Loucy (cell line): ENCODE data around the gene TGM4.

ENCODE experiments used
- H2AFZ ChIP-seq: fragments of 200-600 bp; sonication (generic); 2 replicates; pipeline ENCODE4 v1.6.0; 2016; ENCODE audit warnings: antibody characterized with exemption, mild to moderate bottlenecking, low read length, moderate library complexity
- H3F3A ChIP-seq: fragments of 200-600 bp; 2 replicates; pipeline ENCODE4 v1.6.0; 2016; ENCODE audit warnings: antibody characterized with exemption, low read depth, mild to moderate bottlenecking
- H3K27me3 ChIP-seq: fragments of 200-600 bp; sonication (generic); 2 replicates; pipeline ENCODE4 v1.6.1; 2014; ENCODE audit warnings: low read length, mild to moderate bottlenecking; ENCODE audit not compliant: insufficient read depth, poor library complexity, severe bottlenecking
- H3K36me3 ChIP-seq: fragments of 200-600 bp; sonication (generic); 2 replicates; pipeline ENCODE4 v1.6.1; 2016; ENCODE audit warnings: low read length; ENCODE audit not compliant: insufficient read depth
- H3K4me1 ChIP-seq: fragments of 200-600 bp; sonication (generic); 2 replicates; pipeline ENCODE4 v1.5.1; 2014; ENCODE audit warnings: low read length, mild to moderate bottlenecking; ENCODE audit not compliant: insufficient read depth, poor library complexity, severe bottlenecking
- H3K4me2 ChIP-seq: fragments of 200-600 bp; sonication (generic); 2 replicates; pipeline ENCODE4 v1.6.0; 2014; ENCODE audit warnings: antibody characterized with exemption, low read length, low read depth, mild to moderate bottlenecking; ENCODE audit not compliant: poor library complexity, severe bottlenecking
- H3K4me3 ChIP-seq: fragments of 200-600 bp; sonication (generic); 2 replicates; pipeline ENCODE4 v1.5.1; 2014; ENCODE audit warnings: low read length, mild to moderate bottlenecking, mixed read lengths; ENCODE audit not compliant: poor library complexity, severe bottlenecking
- H3K79me2 ChIP-seq: fragments of 200-600 bp; sonication (generic); 2 replicates; pipeline ENCODE4 v1.6.1; 2014; ENCODE audit warnings: low read length; ENCODE audit not compliant: insufficient read depth
- H3K9ac ChIP-seq: fragments of 200-600 bp; sonication (generic); 2 replicates; pipeline ENCODE4 v1.6.0; 2014; ENCODE audit warnings: mild to moderate bottlenecking, low read depth, low read length, moderate library complexity; ENCODE audit not compliant: poor library complexity, severe bottlenecking
- H3K9me2 ChIP-seq: fragments of 200-600 bp; sonication (generic); replicated peaks from 2 replicates; pipeline ENCODE4 v1.6.1; 2016; ENCODE audit warnings: low read depth, low read length, mixed read lengths
- H3K9me3 ChIP-seq: fragments of 200-600 bp; sonication (generic); 2 replicates; pipeline ENCODE4 v1.6.1; 2014; ENCODE audit warnings: mild to moderate bottlenecking, antibody characterized with exemption, low read length, low read depth; ENCODE audit not compliant: insufficient read depth
- H4K20me1 ChIP-seq: fragments of 200-600 bp; sonication (generic); 2 replicates; pipeline ENCODE4 v1.6.0; 2014; ENCODE audit warnings: antibody characterized with exemption, low read length, mild to moderate bottlenecking; ENCODE audit not compliant: insufficient read depth, poor library complexity, severe bottlenecking
- EZH2phosphoT487 ChIP-seq: fragments of 200-600 bp; IDR thresholded peaks from 2 replicates; pipeline ENCODE4 v1.6.1; 2018; ENCODE audit warnings: antibody characterized with exemption, mild to moderate bottlenecking, moderate library complexity, borderline replicate concordance
- TF ChIP-seq, protein P1 (sequence below): fragments of 200-600 bp; sonication (generic); conservative IDR thresholded peaks from 2 replicates; pipeline ENCODE4 v1.5.1; 2014; ENCODE audit warnings: mild to moderate bottlenecking, antibody characterized with exemption, low read length

The TGM4 gene

DNA sequence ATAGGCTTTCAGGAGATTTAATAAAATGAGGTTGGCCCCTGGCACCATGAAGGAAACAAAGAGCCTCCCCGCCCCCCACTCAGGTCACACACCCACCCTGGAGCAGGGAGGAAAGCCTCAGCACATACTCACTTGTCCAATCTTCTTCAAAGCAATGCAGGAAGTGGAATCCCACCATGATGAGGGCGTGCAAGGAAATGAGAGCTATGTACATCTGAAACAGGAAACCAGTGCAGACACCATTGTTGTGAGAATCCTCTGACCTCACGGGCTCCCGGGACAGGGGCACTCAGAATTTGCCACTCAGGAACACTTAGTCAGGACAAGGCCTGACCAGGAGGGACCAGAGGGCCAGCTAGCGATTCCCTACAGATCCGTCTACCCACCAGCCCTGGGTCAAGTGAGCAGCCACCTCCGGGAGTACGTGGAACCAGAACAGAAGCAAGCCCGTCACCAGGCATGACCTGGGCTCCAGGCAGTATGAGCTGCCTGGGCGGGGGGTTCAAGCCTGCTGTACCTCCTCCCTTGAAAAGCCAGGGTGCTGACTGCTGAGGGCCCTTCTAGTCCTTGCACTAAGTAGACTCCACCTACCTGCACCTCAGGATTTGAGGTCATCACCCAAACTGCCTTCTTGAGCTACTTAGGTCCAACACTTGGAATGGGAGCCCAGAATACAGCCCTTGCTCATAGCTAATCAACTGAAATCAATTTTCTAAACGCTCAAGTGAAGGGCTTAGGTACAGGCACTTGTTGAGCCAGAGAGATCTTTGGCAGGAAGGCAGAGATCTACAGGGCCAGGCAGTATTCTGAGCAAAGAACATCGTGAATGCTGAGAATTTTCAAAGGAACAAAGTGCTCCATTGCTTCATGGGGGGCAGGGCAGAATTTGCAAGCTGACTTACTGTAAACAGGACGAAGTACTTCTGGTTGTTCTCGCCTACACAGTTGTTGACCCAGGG lies 58.9 kb downstream of the TGM4 start:
- no peak for TF ChIP-seq EZH2phosphoT487
- TF ChIP-seq, protein P1, sequence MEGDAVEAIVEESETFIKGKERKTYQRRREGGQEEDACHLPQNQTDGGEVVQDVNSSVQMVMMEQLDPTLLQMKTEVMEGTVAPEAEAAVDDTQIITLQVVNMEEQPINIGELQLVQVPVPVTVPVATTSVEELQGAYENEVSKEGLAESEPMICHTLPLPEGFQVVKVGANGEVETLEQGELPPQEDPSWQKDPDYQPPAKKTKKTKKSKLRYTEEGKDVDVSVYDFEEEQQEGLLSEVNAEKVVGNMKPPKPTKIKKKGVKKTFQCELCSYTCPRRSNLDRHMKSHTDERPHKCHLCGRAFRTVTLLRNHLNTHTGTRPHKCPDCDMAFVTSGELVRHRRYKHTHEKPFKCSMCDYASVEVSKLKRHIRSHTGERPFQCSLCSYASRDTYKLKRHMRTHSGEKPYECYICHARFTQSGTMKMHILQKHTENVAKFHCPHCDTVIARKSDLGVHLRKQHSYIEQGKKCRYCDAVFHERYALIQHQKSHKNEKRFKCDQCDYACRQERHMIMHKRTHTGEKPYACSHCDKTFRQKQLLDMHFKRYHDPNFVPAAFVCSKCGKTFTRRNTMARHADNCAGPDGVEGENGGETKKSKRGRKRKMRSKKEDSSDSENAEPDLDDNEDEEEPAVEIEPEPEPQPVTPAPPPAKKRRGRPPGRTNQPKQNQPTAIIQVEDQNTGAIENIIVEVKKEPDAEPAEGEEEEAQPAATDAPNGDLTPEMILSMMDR: no peak
- Histone ChIP-seq H3K27me3 (no peaks in the 10 kb centered on the region), H3K4me2 (no peak overlapping the region), H2AFZ (no peak overlapping the region), H3K9me3 (no peaks in the 10 kb centered on the region), H3K79me2 (no peaks in the 10 kb centered on the region), H4K20me1 (no peaks in the 10 kb centered on the region), H3K4me1 (no peaks in the 10 kb centered on the region), H3K4me3 (no peak overlapping the region), H3F3A (no peaks in the 10 kb centered on the region), H3K9me2 (no peaks in the 10 kb centered on the region), H3K36me3 (peaks cover 71% of the 10 kb centered on the region; the same call in 1 of the 2 replicates), H3K9ac (no peak overlapping the region)

- H3K79me2 ChIP-seq: no peaks in the 10 kb centered on the region
Measured at GRCh38 chr3:44939581-44940036, 65.2 kb downstream of the TGM4 start.

DNA sequence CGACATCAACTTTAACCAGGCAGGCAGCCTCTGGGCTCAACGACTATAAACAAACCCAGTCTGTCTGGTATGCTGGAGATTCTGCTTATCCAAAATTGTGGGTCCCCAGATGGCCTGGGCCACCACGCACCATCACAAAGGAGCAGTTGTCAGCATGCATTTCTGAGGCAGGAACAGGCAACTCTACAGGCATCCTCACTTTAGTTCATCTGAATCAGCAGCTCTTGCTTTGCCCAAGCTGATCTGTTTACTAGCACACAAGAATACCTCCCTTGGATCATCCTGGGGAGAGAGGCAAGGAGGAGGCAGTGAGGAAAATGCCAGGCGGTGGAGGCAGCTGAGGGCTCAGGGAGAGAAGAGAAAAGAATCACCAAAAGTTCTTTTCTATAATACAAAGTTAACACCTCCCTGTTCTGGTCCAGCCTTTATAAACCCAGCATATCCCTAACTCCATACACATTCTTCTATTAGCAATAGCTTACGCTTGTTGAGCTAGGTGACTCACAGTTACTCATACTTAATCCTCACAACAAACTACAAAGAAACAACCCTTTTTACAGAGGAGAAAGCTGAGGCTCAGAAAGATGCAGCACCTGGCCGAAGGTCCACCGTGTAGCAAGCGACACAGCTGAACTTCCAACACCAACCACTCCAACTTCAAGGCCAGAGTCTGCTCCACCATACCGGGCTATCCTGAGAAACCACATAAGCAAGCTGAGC lies 68.0 kb downstream of the TGM4 start:
- Histone ChIP-seq H3K9me3 (no peaks in the 10 kb centered on the region), H2AFZ (no peak overlapping the region), H3K4me2 (no peak overlapping the region), H3F3A (no peaks in the 10 kb centered on the region), H3K9me2 (no peaks in the 10 kb centered on the region), H4K20me1 (no peaks in the 10 kb centered on the region), H3K4me1 (no peaks in the 10 kb centered on the region), H3K4me3 (no peak overlapping the region), H3K27me3 (no peaks in the 10 kb centered on the region), H3K36me3 (peaks cover 59% of the 10 kb centered on the region; the same call in 1 of the 2 replicates), H3K79me2 (no peaks in the 10 kb centered on the region), H3K9ac (no peak overlapping the region)
- no peak for TF ChIP-seq EZH2phosphoT487
- TF ChIP-seq, protein P1: no peak

More at GRCh38 chr3:44939581-44940036, 65.2 kb downstream of the TGM4 start:
- no peak overlapping the region for H3K9ac ChIP-seq
- H3K4me3 ChIP-seq: no peak overlapping the region
- H3F3A ChIP-seq: no peaks in the 10 kb centered on the region
- TF ChIP-seq, protein P1: no peak
- TF ChIP-seq EZH2phosphoT487: no peak
- H3K9me2 ChIP-seq: no peaks in the 10 kb centered on the region
- H3K4me2 ChIP-seq: no peak overlapping the region
- H3K27me3 ChIP-seq: no peaks in the 10 kb centered on the region
- peaks cover 55% of the 10 kb centered on the region; the same call in 1 of the 2 replicates for H3K36me3 ChIP-seq
- no peaks in the 10 kb centered on the region for H3K9me3 ChIP-seq
- no peak overlapping the region for H2AFZ ChIP-seq
- H3K4me1 ChIP-seq: no peaks in the 10 kb centered on the region
- no peaks in the 10 kb centered on the region for H4K20me1 ChIP-seq
